ENCODE data around the gene HEATR5B.

GRCh38 chr2:37085731-37086147, 1.6 kb upstream of the HEATR5B start:
- TF ChIP-seq GATA3 (IDR thresholded peaks at IDR 0.05; ENCODE audit: low read depth, low read length) (no peak), GATA2 (IDR thresholded peaks at IDR 0.05; ENCODE audit: low read depth, low read length) (no peak)
